GM10248 (cell line): ENCODE results near the gene LAMA2.

Experiments used
- CTCF ChIA-PET: fragments of 300-600 bp; sonication (Branson Sonifier 250); formaldehyde crosslinking; extraction: SDS; loops from one replicate; lab custom pipeline; 2021; ENCODE audit warnings: antibody characterized with exemption; lab: Yijun Ruan, JAX
- POLR2A ChIA-PET: fragments of 350-650 bp; sonication (Branson Sonifier 250); formaldehyde crosslinking; extraction: SDS; loops from one replicate; lab custom pipeline; 2020; ENCODE audit warnings: antibody characterized with exemption; lab: Yijun Ruan, JAX
- DNase-seq: peaks from one replicate; pipeline ENCODE4 v3.0.0; 2012; ENCODE audit errors: extremely low spot score
- CTCF ChIP-seq: IDR thresholded peaks from 2 replicates; pipeline ENCODE4 v1.5.1; 2012; ENCODE audit warnings: mild to moderate bottlenecking, low read depth; ENCODE audit errors: extremely low read depth, missing control alignments, control extremely low read depth

Gene LAMA2

GRCh38 chr6:128892079-128892478 is 9.1 kb downstream of the LAMA2 start:
- TF ChIP-seq CTCF = no peak
- ChIA-PET CTCF (interaction anchor here (1.3 kb wide), 1 partner anchor 9 kb away, joined by 3 read pairs; no protein-coding TSS in a partner anchor), POLR2A (no interaction called here)
- no peak for DNase-seq

- TF ChIP-seq CTCF = no peak
- CTCF ChIA-PET = interaction anchor here (2.0 to 2.1 kb wide), 2 partner anchors 11 to 14 kb away, joined by 4 to 8 read pairs; no protein-coding TSS in a partner anchor
- POLR2A ChIA-PET = no interaction called here
- DNase-seq = no peak
Measured at GRCh38 chr6:128899341-128900050, 16.6 kb downstream of the LAMA2 start.

GRCh38 chr6:128903715-128904114 is 20.8 kb downstream of the LAMA2 start:
- CTCF ChIA-PET = interaction anchor here (1.0 to 1.2 kb wide), 2 partner anchors 11 to 20 kb away, joined by 3 read pairs; no protein-coding TSS in a partner anchor
- TF ChIP-seq CTCF = no peak
- POLR2A ChIA-PET = no interaction called here

GRCh38 chr6:128914051-128914450 is 31.1 kb downstream of the LAMA2 start:
- DNase-seq = no peak
- ChIA-PET CTCF (interaction anchor here (1.0 to 1.9 kb wide), 2 partner anchors 10 to 13 kb away, joined by 3 to 8 read pairs; no protein-coding TSS in a partner anchor), POLR2A (no interaction called here)
- no peak for TF ChIP-seq CTCF

More at GRCh38 chr6:128903715-128904114, 20.8 kb downstream of the LAMA2 start:
- DNase-seq = no peak

GRCh38 chr6:128918886-128919285 is 35.9 kb downstream of the LAMA2 start:
- CTCF ChIA-PET = no interaction called here
- POLR2A ChIA-PET = no interaction called here
- no peak for TF ChIP-seq CTCF
- DNase-seq = no peak

GRCh38 chr6:128919412-128920180 is 36.7 kb downstream of the LAMA2 start:
- ChIA-PET POLR2A (no interaction called here), CTCF (no interaction called here)
- no peak for DNase-seq
- no peak for TF ChIP-seq CTCF
